ENCODE data around the gene BTBD16.

GRCh38 chr10:122251459-122252255, 19.4 kb upstream of the BTBD16 start:
- TF ChIP-seq CTCF (IDR thresholded peaks at IDR 0.05) (no peak), POLR2A (IDR thresholded peaks at IDR 0.05) (no peak)
